ENCODE data around the gene PDE2A. TPM values are rescaled to one million over a fixed set of nuclear protein-coding genes. Genes with fewer than 3 reads are reported as not detected.

The PDE2A gene
- total RNA-seq, 1 donor from 2014 or later: 0.82 TPM

DNA sequence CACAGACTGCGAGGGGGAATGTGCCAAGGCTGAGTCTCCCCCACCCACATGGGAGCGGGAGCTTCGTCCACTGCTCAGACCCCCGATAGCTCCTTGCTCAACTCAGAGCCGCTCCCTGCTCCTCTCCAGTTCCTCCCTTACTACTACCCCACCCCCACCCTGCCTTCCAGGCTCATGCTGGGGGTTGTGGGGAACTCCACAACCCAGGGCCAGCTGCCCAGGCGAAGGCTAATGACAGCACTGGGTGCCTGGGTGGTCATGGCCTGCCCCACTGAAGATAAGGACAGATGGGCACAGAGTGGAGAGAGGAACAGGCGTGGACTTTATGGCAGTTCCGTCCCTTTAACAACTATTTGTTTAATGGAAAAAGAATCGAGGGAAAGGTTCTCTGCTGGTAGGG, 73.7 kb downstream of the PDE2A start:
- DNase-seq (ENCODE audit: low read depth): no peak
- Mint-ChIP-seq H3K27ac (ENCODE audit: unreplicated experiment) (no peak overlapping the region), H3K27me3 (ENCODE audit: low read depth, unreplicated experiment) (peaks cover 88% of the 10 kb centered on the region), H3K4me1 (ENCODE audit: low read depth, unreplicated experiment) (peaks cover 6% of the 10 kb centered on the region), H3K4me3 (ENCODE audit: unreplicated experiment) (no peak overlapping the region), H3K36me3 (ENCODE audit: low read depth, unreplicated experiment) (no peaks in the 10 kb centered on the region), H3K9me3 (ENCODE audit: unreplicated experiment) (no peaks in the 10 kb centered on the region)
- Histone ChIP-seq H3K4me3 (ENCODE audit: insufficient read depth, low read depth, low read length) (no peak overlapping the region), H3K9ac (ENCODE audit: low read length) (no peak overlapping the region), H3K27me3 (ENCODE audit: insufficient read depth, low read length) (peaks cover 21% of the 10 kb centered on the region), H3K36me3 (ENCODE audit: insufficient read depth, low read length) (no peaks in the 10 kb centered on the region), H3K9me3 (ENCODE audit: insufficient read depth, low read depth, low read length) (no peaks in the 10 kb centered on the region), H3K4me1 (ENCODE audit: insufficient read depth, low read length) (no peaks in the 10 kb centered on the region), H3K4me2 (ENCODE audit: low read length) (no peak overlapping the region), H3K79me2 (ENCODE audit: insufficient read depth, low read length) (no peaks in the 10 kb centered on the region), H3K27ac (ENCODE audit: low read depth, low read length) (no peak overlapping the region), H2AFZ (ENCODE audit: low read depth, low read length) (no peak overlapping the region), H4K20me1 (ENCODE audit: insufficient read depth, low read length) (no peaks in the 10 kb centered on the region)
- no peak for TF ChIP-seq EZH2 (IDR thresholded peaks at IDR 0.05; ENCODE audit: insufficient read depth, low read length)
- TF ChIP-seq, protein P1, sequence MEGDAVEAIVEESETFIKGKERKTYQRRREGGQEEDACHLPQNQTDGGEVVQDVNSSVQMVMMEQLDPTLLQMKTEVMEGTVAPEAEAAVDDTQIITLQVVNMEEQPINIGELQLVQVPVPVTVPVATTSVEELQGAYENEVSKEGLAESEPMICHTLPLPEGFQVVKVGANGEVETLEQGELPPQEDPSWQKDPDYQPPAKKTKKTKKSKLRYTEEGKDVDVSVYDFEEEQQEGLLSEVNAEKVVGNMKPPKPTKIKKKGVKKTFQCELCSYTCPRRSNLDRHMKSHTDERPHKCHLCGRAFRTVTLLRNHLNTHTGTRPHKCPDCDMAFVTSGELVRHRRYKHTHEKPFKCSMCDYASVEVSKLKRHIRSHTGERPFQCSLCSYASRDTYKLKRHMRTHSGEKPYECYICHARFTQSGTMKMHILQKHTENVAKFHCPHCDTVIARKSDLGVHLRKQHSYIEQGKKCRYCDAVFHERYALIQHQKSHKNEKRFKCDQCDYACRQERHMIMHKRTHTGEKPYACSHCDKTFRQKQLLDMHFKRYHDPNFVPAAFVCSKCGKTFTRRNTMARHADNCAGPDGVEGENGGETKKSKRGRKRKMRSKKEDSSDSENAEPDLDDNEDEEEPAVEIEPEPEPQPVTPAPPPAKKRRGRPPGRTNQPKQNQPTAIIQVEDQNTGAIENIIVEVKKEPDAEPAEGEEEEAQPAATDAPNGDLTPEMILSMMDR (IDR thresholded peaks at IDR 0.05; ENCODE audit: insufficient read depth, low read depth, low read length): no peak
- FAIRE-seq: no peak

DNA sequence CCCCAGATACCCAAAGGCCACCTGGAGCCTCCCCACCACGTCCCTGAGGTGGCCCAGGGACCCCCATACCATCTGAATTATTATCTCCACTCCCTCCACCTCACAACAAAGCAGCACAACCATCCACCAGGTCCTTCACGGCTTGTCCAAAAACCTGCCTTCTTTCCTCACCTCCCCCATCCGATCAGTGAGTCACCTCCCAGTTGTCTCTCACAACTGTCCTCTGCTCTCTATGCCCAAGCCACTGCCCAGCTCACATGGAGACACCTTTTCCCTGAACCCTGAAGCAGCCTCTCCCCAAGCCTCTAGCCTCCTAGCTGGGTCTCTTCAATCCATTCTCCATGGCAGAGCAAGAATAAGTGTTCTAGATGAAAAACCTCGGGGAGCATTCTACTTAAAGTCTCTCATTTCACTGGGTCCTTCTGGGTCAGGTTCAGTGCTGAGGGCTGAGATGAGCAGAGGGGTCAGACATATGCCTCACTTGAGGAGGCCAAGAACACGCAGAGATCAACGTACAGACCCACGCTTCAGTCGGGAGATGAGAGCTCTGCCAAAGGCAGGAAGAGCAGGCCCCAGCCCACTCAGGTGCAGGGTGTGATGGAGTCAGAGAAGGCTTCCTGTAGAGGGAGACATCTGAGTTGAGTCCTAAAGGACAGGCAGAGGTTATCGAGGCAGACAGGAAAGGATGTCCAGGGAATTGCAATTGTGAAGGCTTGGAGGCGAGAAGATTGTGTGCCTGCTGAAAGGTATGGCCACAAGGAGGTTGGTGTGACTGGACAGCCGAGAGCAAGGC, 74.7 kb downstream of the PDE2A start:
- TF ChIP-seq, protein P1 (IDR thresholded peaks at IDR 0.05; ENCODE audit: insufficient read depth, low read depth, low read length): no peak
- TF ChIP-seq EZH2 (IDR thresholded peaks at IDR 0.05; ENCODE audit: insufficient read depth, low read length): no peak
- Histone ChIP-seq H2AFZ (ENCODE audit: low read depth, low read length) (no peak overlapping the region), H3K4me1 (ENCODE audit: insufficient read depth, low read length) (no peaks in the 10 kb centered on the region), H3K4me3 (ENCODE audit: insufficient read depth, low read depth, low read length) (no peak overlapping the region), H4K20me1 (ENCODE audit: insufficient read depth, low read length) (no peaks in the 10 kb centered on the region), H3K36me3 (ENCODE audit: insufficient read depth, low read length) (no peaks in the 10 kb centered on the region), H3K79me2 (ENCODE audit: insufficient read depth, low read length) (no peaks in the 10 kb centered on the region), H3K4me2 (ENCODE audit: low read length) (no peak overlapping the region), H3K27me3 (ENCODE audit: insufficient read depth, low read length) (peaks cover 20% of the 10 kb centered on the region), H3K27ac (ENCODE audit: low read depth, low read length) (no peak overlapping the region), H3K9me3 (ENCODE audit: insufficient read depth, low read depth, low read length) (no peaks in the 10 kb centered on the region), H3K9ac (ENCODE audit: low read length) (no peak overlapping the region)
- FAIRE-seq (no peak), DNase-seq (ENCODE audit: low read depth) (no peak)
- Mint-ChIP-seq H3K27ac (ENCODE audit: unreplicated experiment) (peak overlapping the region; percentile 77), H3K4me3 (ENCODE audit: unreplicated experiment) (no peak overlapping the region), H3K36me3 (ENCODE audit: low read depth, unreplicated experiment) (no peaks in the 10 kb centered on the region), H3K9me3 (ENCODE audit: unreplicated experiment) (no peaks in the 10 kb centered on the region), H3K4me1 (ENCODE audit: low read depth, unreplicated experiment) (peaks cover 6% of the 10 kb centered on the region), H3K27me3 (ENCODE audit: low read depth, unreplicated experiment) (peaks cover 86% of the 10 kb centered on the region)

GRCh38 chr11:72598906-72599305, 75.3 kb downstream of the PDE2A start:
- H3K27ac Mint-ChIP-seq (ENCODE audit: unreplicated experiment): peak overlapping the region; percentile 69

More at GRCh38 chr11:72598906-72599305, 75.3 kb downstream of the PDE2A start:
- no peaks in the 10 kb centered on the region for H4K20me1 ChIP-seq (ENCODE audit: insufficient read depth, low read length)
- TF ChIP-seq EZH2 (IDR thresholded peaks at IDR 0.05; ENCODE audit: insufficient read depth, low read length): no peak
- H3K9ac ChIP-seq (ENCODE audit: low read length): no peak overlapping the region
- H3K4me1 ChIP-seq (ENCODE audit: insufficient read depth, low read length): no peaks in the 10 kb centered on the region
- no peak overlapping the region for H2AFZ ChIP-seq (ENCODE audit: low read depth, low read length)
- no peak overlapping the region for H3K27ac ChIP-seq (ENCODE audit: low read depth, low read length)
- no peaks in the 10 kb centered on the region for H3K9me3 Mint-ChIP-seq (ENCODE audit: unreplicated experiment)
- FAIRE-seq (no peak), DNase-seq (ENCODE audit: low read depth) (no peak)
- no peak overlapping the region for H3K4me2 ChIP-seq (ENCODE audit: low read length)
- H3K36me3 ChIP-seq (ENCODE audit: insufficient read depth, low read length): no peaks in the 10 kb centered on the region
- no peak overlapping the region for H3K4me3 ChIP-seq (ENCODE audit: insufficient read depth, low read depth, low read length)
- H3K4me1 Mint-ChIP-seq (ENCODE audit: low read depth, unreplicated experiment): peaks cover 6% of the 10 kb centered on the region
- H3K27me3 ChIP-seq (ENCODE audit: insufficient read depth, low read length): peaks cover 26% of the 10 kb centered on the region
- H3K4me3 Mint-ChIP-seq (ENCODE audit: unreplicated experiment): no peak overlapping the region
- no peaks in the 10 kb centered on the region for H3K36me3 Mint-ChIP-seq (ENCODE audit: low read depth, unreplicated experiment)
- no peaks in the 10 kb centered on the region for H3K79me2 ChIP-seq (ENCODE audit: insufficient read depth, low read length)
- peaks cover 86% of the 10 kb centered on the region for H3K27me3 Mint-ChIP-seq (ENCODE audit: low read depth, unreplicated experiment)
- H3K9me3 ChIP-seq (ENCODE audit: insufficient read depth, low read depth, low read length): no peaks in the 10 kb centered on the region

All from astrocyte (in vitro differentiated cells and primary cell).